Endothelial cell of umbilical vein (primary cell): Measurements from ENCODE around the gene SH3GL1.

Source experiments
- EZH2 ChIP-seq: IDR thresholded peaks from 2 replicates; pipeline ENCODE4 v1.6.1; 2012; ENCODE audit warnings: borderline replicate concordance, low read depth, mild to moderate bottlenecking, moderate library complexity, low read length, inconsistent platforms; ENCODE audit not compliant: severe bottlenecking
- GATA2 ChIP-seq: IDR thresholded peaks from 2 replicates; pipeline ENCODE4 v1.7.0; 2011; ENCODE audit warnings: low read depth, mild to moderate bottlenecking, moderate library complexity, mixed read lengths, low read length; ENCODE audit not compliant: insufficient read length, insufficient read depth
- JUN ChIP-seq: IDR thresholded peaks from 2 replicates; pipeline ENCODE4 v1.6.1; 2011; ENCODE audit warnings: borderline replicate concordance, low read depth; ENCODE audit not compliant: insufficient read length, insufficient read depth
- POLR2A ChIP-seq: IDR thresholded peaks from 2 replicates; pipeline ENCODE4 v1.6.1; 2012; ENCODE audit warnings: low read depth, mild to moderate bottlenecking, control low read depth, low read length
- POLR2AphosphoS5 ChIP-seq: IDR thresholded peaks from 2 replicates; pipeline ENCODE4 v1.6.1; 2012; ENCODE audit warnings: low read depth, mild to moderate bottlenecking, control low read depth, low read length, moderate library complexity; ENCODE audit not compliant: insufficient read depth
- TF ChIP-seq, protein P1 (sequence below), 2 donors: IDR thresholded peaks; 1 replicate in 1 of 2; 2 replicates in 1 of 2; pipeline ENCODE4 v1.5.1; 2011; ENCODE audit warnings: low read length in 2 of 2, mild to moderate bottlenecking in 2 of 2, moderate library complexity in 2 of 2, control low read depth in 1 of 2, inconsistent platforms in 1 of 2, low read depth in 1 of 2; ENCODE audit not compliant: insufficient read depth in 1 of 2; ENCODE audit errors: extremely low read depth in 1 of 2
- TF ChIP-seq, protein P2 (sequence below): IDR thresholded peaks from 2 replicates; pipeline ENCODE4 v1.6.1; 2011; ENCODE audit not compliant: insufficient read depth, insufficient read length

DNA sequence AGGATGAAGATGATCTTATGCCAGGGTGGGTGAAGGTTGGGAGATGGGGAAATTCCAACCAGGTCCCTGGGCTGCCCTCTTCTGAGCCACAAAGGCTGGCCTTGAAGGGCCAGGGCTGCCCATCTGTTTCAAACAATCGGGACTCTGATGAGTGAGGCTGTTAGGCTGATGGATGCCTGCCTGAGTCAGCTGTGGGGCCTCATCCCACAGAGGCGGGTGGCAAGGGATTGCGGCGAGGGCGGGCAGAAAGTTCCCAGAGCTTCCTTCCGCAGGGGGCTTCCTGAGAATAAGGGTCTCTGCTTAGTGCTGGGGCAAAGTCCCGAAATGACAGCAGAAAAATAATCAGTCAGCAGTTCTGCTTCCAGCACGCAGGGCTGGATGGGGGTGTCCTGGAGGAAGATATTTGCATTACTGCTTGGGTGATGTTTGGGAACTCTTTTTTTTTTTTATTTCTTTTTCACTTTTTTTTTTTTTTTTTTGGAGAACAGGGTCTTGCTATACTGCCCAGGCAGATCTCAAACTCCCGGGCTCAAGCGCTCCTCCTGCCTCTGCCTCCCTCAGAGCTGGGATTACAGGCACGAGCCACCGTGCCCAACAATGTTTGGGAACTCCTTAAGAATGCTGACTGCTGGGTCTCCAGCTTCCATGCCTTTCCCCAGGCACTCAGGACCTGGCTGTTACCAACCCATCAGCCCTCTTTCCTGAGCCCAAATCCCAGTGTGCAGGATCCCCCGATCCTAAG is 14.1 kb downstream of the SH3GL1 start:
- TF ChIP-seq, protein P1, sequence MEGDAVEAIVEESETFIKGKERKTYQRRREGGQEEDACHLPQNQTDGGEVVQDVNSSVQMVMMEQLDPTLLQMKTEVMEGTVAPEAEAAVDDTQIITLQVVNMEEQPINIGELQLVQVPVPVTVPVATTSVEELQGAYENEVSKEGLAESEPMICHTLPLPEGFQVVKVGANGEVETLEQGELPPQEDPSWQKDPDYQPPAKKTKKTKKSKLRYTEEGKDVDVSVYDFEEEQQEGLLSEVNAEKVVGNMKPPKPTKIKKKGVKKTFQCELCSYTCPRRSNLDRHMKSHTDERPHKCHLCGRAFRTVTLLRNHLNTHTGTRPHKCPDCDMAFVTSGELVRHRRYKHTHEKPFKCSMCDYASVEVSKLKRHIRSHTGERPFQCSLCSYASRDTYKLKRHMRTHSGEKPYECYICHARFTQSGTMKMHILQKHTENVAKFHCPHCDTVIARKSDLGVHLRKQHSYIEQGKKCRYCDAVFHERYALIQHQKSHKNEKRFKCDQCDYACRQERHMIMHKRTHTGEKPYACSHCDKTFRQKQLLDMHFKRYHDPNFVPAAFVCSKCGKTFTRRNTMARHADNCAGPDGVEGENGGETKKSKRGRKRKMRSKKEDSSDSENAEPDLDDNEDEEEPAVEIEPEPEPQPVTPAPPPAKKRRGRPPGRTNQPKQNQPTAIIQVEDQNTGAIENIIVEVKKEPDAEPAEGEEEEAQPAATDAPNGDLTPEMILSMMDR (IDR thresholded peaks at IDR 0.05; ENCODE audit: extremely low read depth in 1 of 2, insufficient read depth in 1 of 2, low read depth in 1 of 2, low read length in 2 of 2), result no peak
- TF ChIP-seq POLR2AphosphoS5, result no peak
- TF ChIP-seq POLR2A, result no peak
- TF ChIP-seq, protein P2, sequence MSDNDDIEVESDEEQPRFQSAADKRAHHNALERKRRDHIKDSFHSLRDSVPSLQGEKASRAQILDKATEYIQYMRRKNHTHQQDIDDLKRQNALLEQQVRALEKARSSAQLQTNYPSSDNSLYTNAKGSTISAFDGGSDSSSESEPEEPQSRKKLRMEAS, result no peak
- TF ChIP-seq EZH2, result no peak
- TF ChIP-seq JUN, result no peak
- TF ChIP-seq GATA2, result no peak
